SK-N-SH (cell line): ENCODE data around the gene MYH15. TPM values are rescaled to one million over a fixed set of nuclear protein-coding genes. Genes with fewer than 3 reads are reported as not detected.

ENCODE experiments used
- CTCF ChIA-PET: fragments of 300-600, 350-600 bp; formaldehyde crosslinking; extraction: SDS; loops from one replicate; lab custom pipeline; 2021; lab: Yijun Ruan, JAX
- POLR2A ChIA-PET: fragments of 350-600 bp; sonication (Branson Sonifier 250); formaldehyde crosslinking; extraction: SDS; loops from one replicate; lab custom pipeline; 2020; ENCODE audit warnings: antibody characterized with exemption, inconsistent platforms; lab: Yijun Ruan, JAX
- DNase-seq: peaks from one replicate; pipeline ENCODE4 v3.0.0; 2012
- H2AFZ ChIP-seq: fragments of 200-600 bp; sonication (generic); 2 replicates; pipeline ENCODE4 v1.8.1; 2016; ENCODE audit warnings: antibody characterized with exemption, mild to moderate bottlenecking, low read depth
- H3F3A ChIP-seq: fragments of 200-600 bp; sonication (generic); replicated peaks from 2 replicates; pipeline ENCODE3; 2016; ENCODE audit warnings: antibody characterized with exemption, mild to moderate bottlenecking; ENCODE audit not compliant: insufficient read depth
- H3K27ac ChIP-seq, 2 experiments: fragments of 200-500 bp in 1 of 2; fragments of 200-600 bp in 1 of 2; sonication (Bioruptor generic) in 1 of 2; sonication (generic), shearing (Covaris generic) in 1 of 2; 2 replicates each; pipeline versions ENCODE4 v1.5.1 to v1.6.1; 2014 to 2016; ENCODE audit warnings: low read depth in 2 of 2, inconsistent platforms in 1 of 2, low read length in 1 of 2, mild to moderate bottlenecking in 1 of 2, mixed read lengths in 1 of 2
- H3K27me3 ChIP-seq: fragments of 200-600 bp; sonication (generic), shearing (Covaris generic); 2 replicates; pipeline ENCODE4 v1.6.1; 2016; ENCODE audit warnings: mixed run types; ENCODE audit not compliant: insufficient read depth
- H3K36me3 ChIP-seq, 2 experiments: fragments of 200-500 bp in 1 of 2; fragments of 200-600 bp in 1 of 2; sonication (Bioruptor generic) in 1 of 2; sonication (generic) in 1 of 2; replicated peaks in 1 of 2; 2 replicates each; pipeline versions ENCODE3 to v1.5.1; 2014 to 2016; ENCODE audit warnings: low read length in 1 of 2, mild to moderate bottlenecking in 1 of 2; ENCODE audit not compliant: insufficient read depth in 2 of 2, control insufficient read depth in 1 of 2
- H3K4me1 ChIP-seq, 2 experiments: fragments of 200-500 bp in 1 of 2; fragments of 200-600 bp in 1 of 2; sonication (Bioruptor generic) in 1 of 2; sonication (generic), shearing (Covaris generic) in 1 of 2; 2 replicates each; pipeline versions ENCODE4 v1.5.1 to v1.6.1; 2014 to 2016; ENCODE audit warnings: low read depth in 1 of 2, low read length in 1 of 2, mixed run types in 1 of 2; ENCODE audit not compliant: insufficient read depth in 2 of 2, control insufficient read depth in 1 of 2
- H3K4me2 ChIP-seq: fragments of 200-600 bp; sonication (generic), shearing (Covaris generic); 2 replicates; pipeline ENCODE4 v1.6.1; 2017; ENCODE audit warnings: mixed run types
- H3K4me3 ChIP-seq, 2 experiments: fragments of 200-500 bp in 1 of 2; fragments of 200-600 bp in 1 of 2; sonication (Bioruptor generic) in 1 of 2; sonication (generic), shearing (Covaris generic) in 1 of 2; 2 replicates each; pipeline versions ENCODE4 v1.5.1 to v1.8.1; 2014 to 2016; ENCODE audit warnings: low read depth in 2 of 2, inconsistent platforms in 1 of 2, low read length in 1 of 2, mild to moderate bottlenecking in 1 of 2, mixed read lengths in 1 of 2, moderate library complexity in 1 of 2
- H3K79me2 ChIP-seq: fragments of 200-600 bp; sonication (generic); 2 replicates; pipeline ENCODE4 v1.8.1; 2017; ENCODE audit warnings: mild to moderate bottlenecking; ENCODE audit not compliant: insufficient read depth
- H3K9ac ChIP-seq: fragments of 200-600 bp; sonication (generic); 2 replicates; pipeline ENCODE4 v1.6.1; 2017; ENCODE audit warnings: mixed run types
- H3K9me2 ChIP-seq: fragments of 200-600 bp; sonication (generic); 2 replicates; pipeline ENCODE4 v1.6.1; 2017; ENCODE audit warnings: mixed run types
- H3K9me3 ChIP-seq: fragments of 200-600 bp; sonication (generic); 2 replicates; pipeline ENCODE4 v1.6.1; 2017; ENCODE audit warnings: mixed run types, mild to moderate bottlenecking, moderate library complexity
- H4K20me1 ChIP-seq: fragments of 200-600 bp; sonication (generic); 2 replicates; pipeline ENCODE4 v1.6.1; 2017; ENCODE audit warnings: mild to moderate bottlenecking, mixed run types; ENCODE audit not compliant: insufficient read depth
- CHD2 ChIP-seq: fragments of 150-350 bp; IDR thresholded peaks from 2 replicates; pipeline ENCODE4 v1.6.1; 2018; ENCODE audit warnings: low read length; ENCODE audit not compliant: partially characterized antibody
- CTCF ChIP-seq: fragments of 200-600 bp; sonication (generic); IDR thresholded peaks from 2 replicates; pipeline ENCODE4 v1.6.1; 2017; ENCODE audit warnings: antibody characterized with exemption, mild to moderate bottlenecking, moderate library complexity
- EP300 ChIP-seq, 2 experiments: IDR thresholded peaks; 2 replicates each; pipeline versions ENCODE4 v1.4.0 to v1.6.1; 2012; ENCODE audit warnings: borderline replicate concordance in 1 of 2, low read depth in 1 of 2, low read length in 1 of 2
- EZH2phosphoT487 ChIP-seq: fragments of 200-600 bp; sonication (generic); IDR thresholded peaks from 2 replicates; pipeline ENCODE4 v1.6.1; 2017; ENCODE audit warnings: low read depth, mixed run types, mild to moderate bottlenecking, antibody characterized with exemption, moderate library complexity, borderline replicate concordance
- FOSL2 ChIP-seq: IDR thresholded peaks from 2 replicates; pipeline ENCODE4 v1.4.0; 2012; ENCODE audit warnings: low read depth, mild to moderate bottlenecking, moderate library complexity, borderline replicate concordance
- FOXM1 ChIP-seq: IDR thresholded peaks from 2 replicates; pipeline ENCODE4 v1.4.0; 2012; ENCODE audit warnings: low read depth, mild to moderate bottlenecking
- GABPA ChIP-seq: IDR thresholded peaks from 2 replicates; pipeline ENCODE4 v1.4.0; 2012; ENCODE audit warnings: low read depth, mild to moderate bottlenecking
- GATA2 ChIP-seq: sonication (generic); formaldehyde crosslinking; IDR thresholded peaks from 2 replicates; pipeline ENCODE4 v1.5.0; 2020; ENCODE audit warnings: mild to moderate bottlenecking, missing genetic modification reagents
- JUND ChIP-seq: IDR thresholded peaks from 2 replicates; pipeline ENCODE4 v1.4.0; 2012
- MAX ChIP-seq: IDR thresholded peaks from 2 replicates; pipeline ENCODE4 v1.4.0; 2012; ENCODE audit warnings: low read depth
- MXI1 ChIP-seq: IDR thresholded peaks from 2 replicates; pipeline ENCODE4 v1.6.1; 2012; ENCODE audit warnings: mild to moderate bottlenecking, low read depth, low read length, improper control_type of control experiment
- NFIC ChIP-seq: IDR thresholded peaks from 2 replicates; pipeline ENCODE4 v1.4.0; 2012; ENCODE audit warnings: borderline replicate concordance
- NRF1 ChIP-seq: IDR thresholded peaks from 2 replicates; pipeline ENCODE4 v1.6.1; 2012; ENCODE audit warnings: low read depth, mild to moderate bottlenecking, low read length
- PBX3 ChIP-seq: IDR thresholded peaks from 2 replicates; pipeline ENCODE4; 2012
- POLR2AphosphoS5 ChIP-seq: IDR thresholded peaks from 2 replicates; pipeline ENCODE4 v1.6.1; 2012; ENCODE audit warnings: low read depth, low read length
- RAD21 ChIP-seq: IDR thresholded peaks from 2 replicates; pipeline ENCODE4 v1.6.1; 2012; ENCODE audit warnings: mild to moderate bottlenecking, low read length
- RCOR1 ChIP-seq: fragments of 150-350 bp; IDR thresholded peaks from 2 replicates; pipeline ENCODE4 v1.6.1; 2017; ENCODE audit warnings: antibody characterized with exemption, low read length
- RFX5 ChIP-seq: IDR thresholded peaks from 2 replicates; pipeline ENCODE4 v1.6.1; 2012; ENCODE audit warnings: mild to moderate bottlenecking, improper control_type of control experiment, low read length
- RXRA ChIP-seq: IDR thresholded peaks from 2 replicates; pipeline ENCODE4 v1.4.0; 2012; ENCODE audit warnings: low read depth, mild to moderate bottlenecking, borderline replicate concordance
- SIN3A ChIP-seq: IDR thresholded peaks from 2 replicates; pipeline ENCODE4 v1.6.1; 2012; ENCODE audit warnings: low read depth, mild to moderate bottlenecking, low read length, moderate library complexity, borderline replicate concordance
- TCF12 ChIP-seq: IDR thresholded peaks from 2 replicates; pipeline ENCODE4 v1.4.0; 2012
- TEAD4 ChIP-seq: IDR thresholded peaks from 2 replicates; pipeline ENCODE4 v1.4.0; 2012; ENCODE audit warnings: mild to moderate bottlenecking, borderline replicate concordance; ENCODE audit not compliant: insufficient read depth
- USF1 ChIP-seq: IDR thresholded peaks from 2 replicates; pipeline ENCODE4 v1.4.0; 2012; ENCODE audit warnings: low read depth, borderline replicate concordance
- YY1 ChIP-seq: IDR thresholded peaks from 2 replicates; pipeline ENCODE4 v1.4.0; 2012; ENCODE audit warnings: low read depth, mild to moderate bottlenecking
- WGBS: methylation state at CpG from one replicate; pipeline ENCODE4 v1.1.6; 2017; ENCODE audit warnings: low lambda C conversion rate; 5-methylcytosine and 5-hydroxymethylcytosine counted together
- polyA plus RNA-seq, 3 experiments: library from polyadenylated mRNA; depleted of rRNA; stranded (reverse); fragments of >200 nt; gene quantifications; 2 replicates each; pipeline ENCODE4 v1.2.3, GENCODE V29; 2012

The MYH15 gene
- polyA plus RNA-seq, 1 of the 3 experiments (the other 2 are of a cell fraction), result 2.1 TPM

- Histone ChIP-seq H3F3A (peaks cover 18% of the 10 kb centered on the region), H3K27me3 (no peaks in the 10 kb centered on the region), H3K4me3 (no peak overlapping the region), H3K27ac (peak overlapping the region; percentile 36 to 76; a peak in 3 of 4 replicates), H3K9ac (no peak overlapping the region), H3K4me2 (peak overlapping the region; percentile 64; the same call in 1 of the 2 replicates), H4K20me1 (no peaks in the 10 kb centered on the region), H3K79me2 (no peaks in the 10 kb centered on the region), H3K36me3 (no peaks in the 10 kb centered on the region), H3K4me1 (peaks cover 18 to 21% of the 10 kb centered on the region in 2 experiments), H2AFZ (peak overlapping the region; percentile 24; the same call in 1 of the 2 replicates), H3K9me3 (no peaks in the 10 kb centered on the region), H3K9me2 (no peaks in the 10 kb centered on the region)
- no peak for DNase-seq
- 43% methylated on average over 2 of the region's 2 CpGs for WGBS
- POLR2A ChIA-PET, result interaction anchor here (1.1 to 1.5 kb wide), 2 partner anchors 46 to 102 kb away, joined by 3 to 4 read pairs; partner anchors contain the start of genes CIP2A and DZIP3
- TF ChIP-seq POLR2AphosphoS5 (no peak), EP300 (IDR thresholded peaks at IDR 0.05; ENCODE audit: borderline replicate concordance in 1 of 2, low read depth in 1 of 2, low read length in 1 of 2) (no peak), FOXM1 (no peak), JUND (no peak), GABPA (no peak)
- CTCF ChIA-PET, result interaction anchor here (0.6 to 11.8 kb wide), 16 partner anchors 9 to 811 kb away, joined by 3 to 233 read pairs (median 4); partner anchors contain the start of gene MYH15
Observed at GRCh38 chr3:108487439-108487838, 23.0 kb downstream of the MYH15 start.

GRCh38 chr3:108486941-108487340 is 23.5 kb downstream of the MYH15 start:
- peak; percentile 45 for DNase-seq
- Histone ChIP-seq H4K20me1 (no peaks in the 10 kb centered on the region), H2AFZ (peak overlapping the region; percentile 24; the same call in 1 of the 2 replicates), H3K79me2 (no peaks in the 10 kb centered on the region), H3K4me2 (peak overlapping the region; percentile 64), H3K9me3 (no peaks in the 10 kb centered on the region), H3K27me3 (no peaks in the 10 kb centered on the region), H3K36me3 (no peaks in the 10 kb centered on the region), H3F3A (peaks cover 18% of the 10 kb centered on the region), H3K9ac (no peak overlapping the region), H3K9me2 (no peaks in the 10 kb centered on the region), H3K27ac (peak overlapping the region; percentile 36 to 76; a peak in 3 of 4 replicates), H3K4me1 (peaks cover 18 to 21% of the 10 kb centered on the region in 2 experiments), H3K4me3 (no peak overlapping the region)
- CTCF ChIA-PET, result interaction anchor here (0.7 to 11.8 kb wide), 16 partner anchors 8 to 811 kb away, joined by 3 to 233 read pairs (median 6); partner anchors contain the start of gene MYH15
- 14% methylated on average over 6 of the region's 6 CpGs for WGBS
- POLR2A ChIA-PET, result interaction anchor here (1.1 to 1.5 kb wide), 2 partner anchors 46 to 103 kb away, joined by 3 to 4 read pairs; partner anchors contain the start of genes CIP2A and DZIP3
- peak; percentile 82 for TF ChIP-seq CHD2
- TF ChIP-seq RXRA, result peak; percentile 43; the same call in 1 of the 2 replicates
- TF ChIP-seq RFX5, result peak; percentile 24; the same call in 1 of the 2 replicates
- peak; percentile 83 for TF ChIP-seq MXI1
- peak; percentile 98 for TF ChIP-seq PBX3
- peak; percentile 77 for TF ChIP-seq NFIC
- TF ChIP-seq SIN3A, result peak; percentile 93
- peak; percentile 82 for TF ChIP-seq JUND
- 0 out of 2 replicates have a peak, but pooled peaks have one; percentile 6 for TF ChIP-seq RAD21
- TF ChIP-seq GABPA, result no peak
- TF ChIP-seq EZH2phosphoT487, result no peak
- TF ChIP-seq YY1, result no peak
- TF ChIP-seq FOSL2, result peak; percentile 47; the same call in 1 of the 2 replicates
- 0 out of 2 replicates have a peak, but pooled peaks have one; percentile 15 for TF ChIP-seq TEAD4
- peak; percentile 79 for TF ChIP-seq USF1
- TF ChIP-seq POLR2AphosphoS5, result peak; percentile 60; the same call in 1 of the 2 replicates
- TF ChIP-seq MAX, result 0 out of 2 replicates have a peak, but pooled peaks have one; percentile 29
- TF ChIP-seq NRF1, result no peak
- TF ChIP-seq RCOR1, result peak; percentile 87
- TF ChIP-seq EP300 (IDR thresholded peaks at IDR 0.05; ENCODE audit: borderline replicate concordance in 1 of 2, low read depth in 1 of 2, low read length in 1 of 2), result peak; percentile 80 to 97; a peak in 3 of 4 replicates
- peak; percentile 82 for TF ChIP-seq GATA2
- peak; percentile 96 for TF ChIP-seq TCF12
- TF ChIP-seq CTCF, result no peak
